Epithelial cell of proximal tubule (primary cell): ENCODE measurements around the gene BRINP1. TPM values are rescaled to one million over a fixed set of nuclear protein-coding genes. Genes with fewer than 3 reads are reported as not detected.

ENCODE experiments used
- DNase-seq: peaks from one replicate; pipeline ENCODE4 v3.0.0-alpha.2; 2011; ENCODE audit warnings: low read depth
- H3K4me3 ChIP-seq: 2 replicates; pipeline ENCODE4 v1.5.1; 2011; ENCODE audit warnings: low read depth, mild to moderate bottlenecking, low read length
- total RNA-seq: library from RNA; depleted of rRNA; stranded (reverse); fragments of >200 nt; gene quantifications from 2 replicates; pipeline ENCODE4 v1.2.3, GENCODE V29; 2015
- TF ChIP-seq, protein P1 (sequence below): conservative IDR thresholded peaks from 2 replicates; pipeline ENCODE4 v1.5.1; 2012; ENCODE audit warnings: low read depth, mild to moderate bottlenecking, low read length

The BRINP1 gene
- total RNA-seq, 1 donor from 2014 or later = 2.5 TPM

DNA sequence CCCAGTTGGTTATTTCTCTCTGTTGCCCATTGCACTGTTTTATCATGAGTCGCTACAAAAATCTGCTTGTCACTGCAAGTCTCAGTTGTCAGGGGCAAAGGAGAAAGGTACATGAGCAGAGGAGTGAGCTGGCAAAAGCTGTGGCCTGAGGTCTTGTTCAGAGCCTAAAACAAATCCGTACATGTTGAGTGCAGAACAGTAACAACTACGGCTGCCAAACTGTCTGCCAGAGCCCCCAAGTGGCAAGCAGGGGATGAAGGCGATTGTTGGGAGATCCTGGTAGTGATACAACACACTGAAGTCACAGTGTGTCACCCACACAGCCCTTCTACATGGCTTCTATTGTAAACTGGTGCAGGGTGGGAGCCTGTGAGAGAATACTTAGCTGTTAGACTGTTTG is 50.9 kb downstream of the BRINP1 start:
- TF ChIP-seq, protein P1, sequence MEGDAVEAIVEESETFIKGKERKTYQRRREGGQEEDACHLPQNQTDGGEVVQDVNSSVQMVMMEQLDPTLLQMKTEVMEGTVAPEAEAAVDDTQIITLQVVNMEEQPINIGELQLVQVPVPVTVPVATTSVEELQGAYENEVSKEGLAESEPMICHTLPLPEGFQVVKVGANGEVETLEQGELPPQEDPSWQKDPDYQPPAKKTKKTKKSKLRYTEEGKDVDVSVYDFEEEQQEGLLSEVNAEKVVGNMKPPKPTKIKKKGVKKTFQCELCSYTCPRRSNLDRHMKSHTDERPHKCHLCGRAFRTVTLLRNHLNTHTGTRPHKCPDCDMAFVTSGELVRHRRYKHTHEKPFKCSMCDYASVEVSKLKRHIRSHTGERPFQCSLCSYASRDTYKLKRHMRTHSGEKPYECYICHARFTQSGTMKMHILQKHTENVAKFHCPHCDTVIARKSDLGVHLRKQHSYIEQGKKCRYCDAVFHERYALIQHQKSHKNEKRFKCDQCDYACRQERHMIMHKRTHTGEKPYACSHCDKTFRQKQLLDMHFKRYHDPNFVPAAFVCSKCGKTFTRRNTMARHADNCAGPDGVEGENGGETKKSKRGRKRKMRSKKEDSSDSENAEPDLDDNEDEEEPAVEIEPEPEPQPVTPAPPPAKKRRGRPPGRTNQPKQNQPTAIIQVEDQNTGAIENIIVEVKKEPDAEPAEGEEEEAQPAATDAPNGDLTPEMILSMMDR = no peak
- DNase-seq = no peak
- H3K4me3 ChIP-seq = no peak overlapping the region

DNA sequence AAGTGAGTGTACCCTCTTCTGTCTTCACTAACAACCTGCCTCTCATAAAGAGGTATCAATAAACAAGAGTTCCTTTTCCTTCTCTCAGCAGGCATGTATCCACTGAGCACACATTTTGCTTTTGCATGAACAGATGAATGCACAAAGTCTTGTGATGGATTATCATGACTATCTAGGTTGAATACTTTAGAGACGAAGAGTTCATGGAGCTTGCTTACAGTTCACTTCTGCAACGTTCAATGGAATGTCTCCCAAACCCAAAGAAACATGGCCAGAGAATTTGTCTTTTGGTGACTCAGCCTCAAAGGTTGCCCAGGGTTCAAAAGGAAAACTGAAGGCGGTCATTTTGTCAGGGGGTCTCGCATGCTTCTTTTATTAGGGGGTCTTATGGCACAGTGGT is 55.4 kb downstream of the BRINP1 start:
- TF ChIP-seq, protein P1 = no peak
- H3K4me3 ChIP-seq = no peak overlapping the region
- no peak for DNase-seq

DNA sequence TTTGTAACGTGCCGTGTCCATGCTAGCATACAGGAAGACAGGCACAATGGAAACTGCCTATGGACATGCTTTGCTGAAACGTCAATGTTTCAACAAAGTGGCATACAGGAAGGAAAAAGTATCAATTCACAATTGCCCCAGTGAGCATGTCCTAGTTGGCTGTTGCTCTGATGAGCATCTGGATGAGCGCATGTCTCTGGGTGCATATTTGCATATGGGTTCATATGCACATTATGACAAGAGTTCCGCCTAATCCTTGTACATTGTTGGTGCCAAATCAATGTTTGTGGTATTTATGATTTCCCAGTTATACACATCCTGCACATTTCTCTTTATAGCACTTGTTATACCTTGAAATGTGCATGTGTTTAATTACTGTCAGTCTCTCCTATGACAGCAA is 58.5 kb downstream of the BRINP1 start:
- TF ChIP-seq, protein P1 = no peak
- no peak for DNase-seq
- no peak overlapping the region for H3K4me3 ChIP-seq

DNA sequence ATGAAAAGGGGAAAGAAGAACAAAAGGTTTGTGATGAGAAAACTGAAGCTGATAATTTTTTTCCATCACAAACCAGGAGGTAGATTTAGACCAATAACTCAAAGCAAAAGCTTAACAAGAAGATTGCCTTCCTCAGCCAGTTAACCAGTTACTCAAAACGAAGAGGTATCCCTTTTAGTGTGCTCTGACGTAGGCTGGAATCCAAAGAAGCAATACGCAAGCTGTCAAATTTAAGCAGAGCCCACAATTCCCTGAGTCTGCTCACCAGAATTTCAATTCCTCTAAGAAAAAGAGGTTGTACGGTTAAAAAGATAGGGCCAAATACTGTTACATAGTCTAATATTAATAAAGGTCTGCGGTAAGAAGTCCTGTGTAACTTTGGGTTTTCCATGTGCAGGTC is 61.8 kb downstream of the BRINP1 start:
- H3K4me3 ChIP-seq = no peak overlapping the region
- TF ChIP-seq, protein P1 = no peak
- DNase-seq = no peak

DNA sequence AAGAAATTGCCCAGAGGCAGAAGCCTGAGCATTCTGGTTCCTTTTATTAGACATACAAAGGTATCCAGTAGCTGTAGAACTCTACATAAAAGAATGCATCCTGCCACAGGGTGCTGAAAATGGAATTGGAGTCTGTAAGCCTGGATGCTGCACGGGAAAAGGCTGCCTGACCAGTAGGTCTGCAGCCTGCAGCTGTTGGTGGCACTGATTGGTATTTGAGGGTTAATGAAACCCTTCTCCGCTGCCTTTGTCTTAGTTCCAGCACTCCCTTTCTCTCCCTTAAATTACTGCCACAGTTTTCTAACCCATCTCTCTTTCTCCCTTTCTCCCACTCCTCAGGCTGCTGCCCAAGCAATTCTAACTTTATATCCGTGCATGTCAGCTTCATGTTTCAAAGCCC is 64.7 kb downstream of the BRINP1 start:
- no peak for DNase-seq
- H3K4me3 ChIP-seq = no peak overlapping the region
- TF ChIP-seq, protein P1 = no peak

DNA sequence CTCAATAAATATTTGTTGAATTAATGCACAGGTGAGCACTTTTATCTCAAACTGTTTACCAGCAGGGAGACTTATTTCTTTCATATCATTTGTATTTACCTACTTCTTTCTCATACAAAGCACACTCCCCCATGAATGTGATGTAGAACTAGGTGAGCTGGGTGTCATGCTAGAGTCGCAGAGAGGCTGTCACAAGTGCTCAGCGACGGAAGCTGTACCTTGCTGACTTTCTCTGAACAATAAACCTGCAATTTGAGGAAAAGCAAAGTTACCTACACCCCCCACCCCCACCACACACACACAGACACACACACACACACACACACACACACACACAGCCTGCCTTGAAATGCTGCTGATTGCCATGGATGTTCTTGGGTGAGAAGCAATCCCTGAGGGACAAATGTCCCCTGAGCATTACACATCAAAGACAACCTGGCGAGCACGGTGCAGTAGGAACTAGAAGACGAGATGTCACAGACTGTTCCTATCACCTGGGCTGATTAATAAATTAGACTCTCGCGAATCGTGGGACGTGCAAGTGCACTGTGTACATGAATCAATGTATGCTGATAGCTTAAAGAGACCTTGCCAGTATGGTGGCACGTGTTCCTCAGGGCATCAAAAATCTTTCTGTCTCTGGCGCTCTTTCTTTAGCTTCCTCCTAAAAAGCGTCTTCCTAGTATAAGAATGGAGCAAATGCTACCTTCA is 66.1 kb downstream of the BRINP1 start:
- no peak overlapping the region for H3K4me3 ChIP-seq
- DNase-seq = no peak
- TF ChIP-seq, protein P1 = no peak
